Body of pancreas (tissue), 4 donors: ENCODE measurements around the gene HBD. TPM values are rescaled to one million over a fixed set of nuclear protein-coding genes. Genes with fewer than 3 reads are reported as not detected.

Experiments
- ATAC-seq: fragments of 150-250 bp; one replicate; pipeline ENCODE4 v1.9.1; 2016
- DNase-seq, 4 donors: peaks; one replicate each; pipeline ENCODE4 v3.0.0-alpha.2; 2019
- H3K27ac ChIP-seq, 4 donors: fragments of 200-600 bp; sonication (generic); 1 replicate in 3 of 4; 2 replicates in 1 of 4; pipeline versions ENCODE4 v1.5.1 to v1.6.1; 2016 to 2019; ENCODE audit warnings: mild to moderate bottlenecking in 1 of 4, mixed read lengths in 1 of 4, moderate library complexity in 1 of 4
- H3K27me3 ChIP-seq, 2 donors: fragments of 200-600 bp; sonication (generic); one replicate each; pipeline ENCODE4 v1.6.0; 2016; ENCODE audit warnings: mild to moderate bottlenecking in 1 of 2
- H3K36me3 ChIP-seq, 2 donors: fragments of 200-600 bp; sonication (generic); replicated peaks in 1 of 2; 2 replicates each; pipeline ENCODE4 v1.5.1; 2016; ENCODE audit warnings: low read depth in 2 of 2; ENCODE audit not compliant: insufficient read depth in 1 of 2
- H3K4me1 ChIP-seq: fragments of 200-600 bp; sonication (generic); one replicate; pipeline ENCODE4 v1.6.0; 2016
- H3K4me3 ChIP-seq, 2 donors: fragments of 200-600 bp; sonication (generic); 1 replicate in 1 of 2; 2 replicates in 1 of 2; pipeline ENCODE4 v1.5.1; 2016 to 2019
- H3K9me3 ChIP-seq, 3 donors: fragments of 200-600 bp; sonication (generic); 1 replicate in 2 of 3; 2 replicates in 1 of 3; pipeline ENCODE4 v1.5.1; 2016
- CTCF ChIP-seq, 7 experiments: fragments of 450-650 bp in 4 of 7; fragments of 200-600 bp in 3 of 7; sonication (generic) in 3 of 7; IDR thresholded peaks; one replicate each; pipeline ENCODE4 v1.5.1; 2016 to 2019; ENCODE audit warnings: antibody characterized with exemption in 7 of 7
- POLR2A ChIP-seq, 3 donors: fragments of 450-650 bp; IDR thresholded peaks; one replicate each; pipeline ENCODE4 v1.6.1; 2016; ENCODE audit warnings: antibody characterized with exemption in 3 of 3, mild to moderate bottlenecking in 2 of 3
- WGBS, 2 donors: methylation state at CpG; one replicate each; pipeline ENCODE4 v1.1.5; 2017; 5-methylcytosine and 5-hydroxymethylcytosine counted together
- intact Hi-C: fragments of 100-400 bp; cut with DNase I; formaldehyde crosslinking; loops from one replicate; pipeline ENCODE4 v1.15.1; 2023
- total RNA-seq, 2 donors: library from RNA; depleted of rRNA; stranded (reverse); fragments of >200 nt; gene quantifications; one replicate each; pipeline ENCODE4 v1.1.0, GENCODE V29; 2016

The HBD gene
- total RNA-seq, 2 donors from 2014 or later = not detected

DNA sequence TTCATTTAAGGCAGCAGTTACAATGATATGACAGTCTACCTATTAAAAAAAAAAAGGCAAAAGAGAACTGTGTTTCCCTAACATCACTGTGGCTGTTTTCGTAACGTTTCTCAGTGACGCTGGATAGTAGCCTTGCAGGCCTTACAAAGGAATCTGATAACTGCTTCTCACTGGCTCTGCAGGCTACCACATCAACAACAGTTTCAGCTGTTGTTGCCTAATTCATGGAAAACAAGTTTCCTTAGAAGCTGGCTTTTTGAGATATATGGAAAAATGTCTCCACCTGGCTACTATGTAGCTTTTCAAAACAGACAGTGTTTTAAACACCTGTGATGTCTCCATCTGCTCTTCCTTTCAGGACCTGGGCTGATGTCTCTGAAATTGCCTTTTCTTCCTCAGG, 37.6 kb downstream of the HBD start:
- Histone ChIP-seq H3K36me3 (no peaks in the 10 kb centered on the region), H3K9me3 (no peaks in the 10 kb centered on the region), H3K27me3 (no peaks in the 10 kb centered on the region), H3K27ac (no peak overlapping the region), H3K4me3 (no peak overlapping the region), H3K4me1 (no peaks in the 10 kb centered on the region)
- ATAC-seq (no peak), DNase-seq (no peak)
- WGBS, 2 donors = 60 to 69% methylated on average over 3 of the region's 3 CpGs
- TF ChIP-seq CTCF (IDR thresholded peaks at IDR 0.05) (no peak), POLR2A (IDR thresholded peaks at IDR 0.05) (no peak)
- intact Hi-C loops = no loop called here

DNA sequence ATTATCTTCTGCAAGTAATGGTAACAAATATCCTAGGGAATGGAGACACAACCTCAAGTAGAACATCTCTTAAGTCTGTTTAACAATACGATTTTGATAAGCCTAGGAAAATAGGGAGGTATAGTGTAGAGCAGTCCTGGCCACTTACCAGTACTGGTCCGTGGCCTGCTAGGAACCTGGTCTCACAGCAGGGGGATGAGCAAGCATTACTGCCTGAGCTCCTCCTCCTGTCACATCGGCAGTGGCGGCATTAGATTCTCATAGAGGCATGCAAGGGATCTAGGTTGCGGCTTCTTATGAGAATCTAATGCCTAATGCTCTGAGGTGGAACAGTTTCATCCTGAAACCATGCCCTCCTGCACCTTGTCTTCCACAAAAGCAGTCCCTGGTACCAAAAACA, 38.2 kb downstream of the HBD start:
- ATAC-seq (no peak), DNase-seq (no peak)
- Histone ChIP-seq H3K4me3 (no peak overlapping the region), H3K27me3 (no peaks in the 10 kb centered on the region), H3K4me1 (no peaks in the 10 kb centered on the region), H3K9me3 (no peaks in the 10 kb centered on the region), H3K27ac (no peak overlapping the region), H3K36me3 (no peaks in the 10 kb centered on the region)
- TF ChIP-seq POLR2A (IDR thresholded peaks at IDR 0.05) = no peak
- no peak for TF ChIP-seq CTCF (IDR thresholded peaks at IDR 0.05)
- 60 to 66% methylated on average over 5 of the region's 5 CpGs for WGBS, 2 donors
- intact Hi-C loops = no loop called here

DNA sequence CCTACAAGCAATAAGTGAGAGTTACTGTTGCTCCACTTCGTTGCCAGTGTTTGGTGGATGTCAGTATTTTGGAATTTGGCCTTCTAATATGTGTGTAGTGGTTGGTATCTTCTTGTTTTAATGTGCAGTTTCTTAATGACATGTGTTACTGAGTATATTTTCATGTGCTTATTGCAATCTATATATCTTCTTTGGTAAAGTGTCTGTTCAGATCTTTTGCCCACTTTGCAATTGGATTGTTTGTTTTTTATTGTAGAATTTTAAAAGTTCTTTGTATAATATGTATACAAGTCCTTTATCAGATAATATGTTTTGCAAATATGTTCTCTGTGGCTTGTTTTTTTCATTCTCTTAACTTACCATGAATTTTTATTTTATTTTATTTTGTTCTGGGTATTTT, 41.5 kb downstream of the HBD start:
- 0% methylated on average over 1 of the region's 1 CpG for WGBS, 2 donors
- ATAC-seq = no peak
- H3K27me3 ChIP-seq = no peaks in the 10 kb centered on the region
- no peaks in the 10 kb centered on the region for H3K4me1 ChIP-seq
- DNase-seq = no peak
- intact Hi-C loops = no loop called here
- no peaks in the 10 kb centered on the region for H3K36me3 ChIP-seq
- peaks cover 0 to 5% (median 0%) of the 10 kb centered on the region in 3 donors for H3K9me3 ChIP-seq
- no peak for TF ChIP-seq CTCF (IDR thresholded peaks at IDR 0.05)
- TF ChIP-seq POLR2A (IDR thresholded peaks at IDR 0.05) = no peak
- no peak overlapping the region for H3K4me3 ChIP-seq
- no peak overlapping the region for H3K27ac ChIP-seq

DNA sequence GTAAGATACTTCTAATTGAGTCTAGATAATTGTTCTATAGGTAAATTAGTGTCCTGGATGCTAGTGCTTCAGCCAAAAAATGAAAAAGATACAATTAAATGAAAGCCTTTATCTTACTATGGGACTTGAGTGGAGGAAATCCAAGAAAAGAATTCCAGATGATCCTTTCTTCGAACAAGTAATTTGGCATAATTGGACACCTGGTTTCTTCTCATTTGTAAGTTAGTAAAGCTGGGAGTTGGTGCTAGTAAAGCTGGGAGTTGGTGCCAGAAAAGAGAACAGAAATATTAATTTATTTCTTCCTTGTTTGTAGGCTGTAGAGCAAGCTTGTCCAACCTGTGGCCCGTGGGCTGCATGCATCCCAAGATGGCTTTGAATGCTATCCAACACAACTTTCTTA, 46.1 kb downstream of the HBD start:
- Histone ChIP-seq H3K9me3 (peaks cover 0 to 5% (median 0%) of the 10 kb centered on the region in 3 donors), H3K27me3 (no peaks in the 10 kb centered on the region), H3K27ac (no peak overlapping the region), H3K4me1 (no peaks in the 10 kb centered on the region), H3K36me3 (no peaks in the 10 kb centered on the region), H3K4me3 (no peak overlapping the region)
- no peak for ATAC-seq
- no peak for DNase-seq
- TF ChIP-seq CTCF (IDR thresholded peaks at IDR 0.05) (no peak), POLR2A (IDR thresholded peaks at IDR 0.05) (no peak)
- intact Hi-C loops = no loop called here
- 74 to 81% methylated on average over 2 of the region's 2 CpGs for WGBS, 2 donors

Other genes with a start within 250 kb of the HBD start
- not detected for gene OR51L1, start 239.6 kb downstream of the HBD start, total RNA-seq
- not detected for gene OR52J3, start 188.0 kb downstream of the HBD start, total RNA-seq
- gene OR52E2, start 174.9 kb downstream of the HBD start, total RNA-seq = not detected
- not detected for gene OR52E1, start 164.9 kb downstream of the HBD start, total RNA-seq
- not detected for gene OR52A5, start 96.1 kb downstream of the HBD start, total RNA-seq
- gene OR52A1, start 79.7 kb downstream of the HBD start, total RNA-seq = not detected
- not detected for gene OR51V1, start 33.8 kb downstream of the HBD start, total RNA-seq
- 10 to 100 TPM in 1 of 2 donors, not detected in 1; 13.0 TPM for gene HBB, start 7.4 kb downstream of the HBD start, total RNA-seq
- gene HBG1, start 15.4 kb upstream of the HBD start, total RNA-seq = not detected
- gene HBG2, start 20.3 kb upstream of the HBD start, total RNA-seq = not detected
- not detected for gene HBE1, start 35.5 kb upstream of the HBD start, total RNA-seq
- under 1 TPM; 0.52 to 0.66 TPM for gene OR51B4, start 67.5 kb upstream of the HBD start, total RNA-seq
- gene OR51B2, start 89.8 kb upstream of the HBD start, total RNA-seq = under 1 TPM in 1 of 2 donors, not detected in 1; 0.78 TPM
- gene OR51B5, start 109.0 kb upstream of the HBD start, total RNA-seq = not detected
- gene OR51B6, start 117.0 kb upstream of the HBD start, total RNA-seq = not detected
- not detected for gene OR51M1, start 149.3 kb upstream of the HBD start, total RNA-seq
- not detected for gene OR51Q1, start 187.6 kb upstream of the HBD start, total RNA-seq
- gene OR51I1, start 207.0 kb upstream of the HBD start, total RNA-seq = not detected
- gene OR51I2, start 214.8 kb upstream of the HBD start, total RNA-seq = not detected